HG03135 (cell line): ENCODE measurements around the gene FSD1L.
"Not testable (repeated sequence)": the region's sequence is repeated elsewhere in the genome, so short reads cannot be mapped to it uniquely, and the experiment has no call there.

ENCODE experiments used
- ATAC-seq: cut with Tn5 transposase; IDR thresholded peaks from one replicate; pipeline ENCODE4 v1.9.1; 2021; ENCODE audit warnings: mild to moderate bottlenecking, moderate library complexity; ENCODE audit not compliant: unreplicated experiment

Gene FSD1L

DNA sequence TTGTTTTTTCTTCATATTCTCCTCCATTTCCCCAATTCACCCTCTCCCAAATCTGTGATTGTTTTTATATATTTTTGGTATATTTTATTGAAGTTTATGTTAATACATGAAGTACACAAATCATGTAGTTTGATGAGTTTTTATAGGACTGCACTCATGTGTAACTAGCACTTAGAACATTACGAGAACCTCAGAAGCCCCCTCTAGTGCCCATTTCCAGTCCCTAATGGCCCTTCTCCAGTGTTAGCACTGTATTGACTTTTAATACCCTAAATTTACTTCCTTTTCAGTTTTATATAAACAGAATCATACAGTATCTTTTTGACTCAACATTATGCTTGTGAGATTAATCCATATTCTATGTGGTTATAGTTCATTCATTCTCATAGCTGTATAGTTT is 91.6 kb downstream of the FSD1L start:
- ATAC-seq: no peak

DNA sequence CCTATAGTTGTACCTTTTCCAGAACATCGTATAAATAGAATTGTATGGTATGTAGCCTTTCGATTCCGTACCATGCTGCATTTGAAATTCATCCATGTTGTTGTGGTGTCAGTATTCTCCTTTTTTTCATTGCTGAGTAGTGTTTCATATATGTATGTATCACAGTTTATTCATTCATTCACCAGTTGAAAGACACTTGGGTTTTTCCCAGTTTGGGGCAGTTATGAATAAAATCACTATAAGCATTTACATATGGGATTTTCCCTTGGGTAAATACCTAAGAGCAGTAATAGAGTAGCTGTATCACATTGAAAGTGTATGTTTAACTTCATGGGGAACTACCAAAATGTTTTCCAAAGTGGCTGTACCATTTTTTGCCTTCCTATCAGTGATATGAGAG is 94.0 kb downstream of the FSD1L start:
- ATAC-seq: peak; percentile 79

- no peak for ATAC-seq
Measured at GRCh38 chr9:105554042-105554441, 106.2 kb downstream of the FSD1L start.

DNA sequence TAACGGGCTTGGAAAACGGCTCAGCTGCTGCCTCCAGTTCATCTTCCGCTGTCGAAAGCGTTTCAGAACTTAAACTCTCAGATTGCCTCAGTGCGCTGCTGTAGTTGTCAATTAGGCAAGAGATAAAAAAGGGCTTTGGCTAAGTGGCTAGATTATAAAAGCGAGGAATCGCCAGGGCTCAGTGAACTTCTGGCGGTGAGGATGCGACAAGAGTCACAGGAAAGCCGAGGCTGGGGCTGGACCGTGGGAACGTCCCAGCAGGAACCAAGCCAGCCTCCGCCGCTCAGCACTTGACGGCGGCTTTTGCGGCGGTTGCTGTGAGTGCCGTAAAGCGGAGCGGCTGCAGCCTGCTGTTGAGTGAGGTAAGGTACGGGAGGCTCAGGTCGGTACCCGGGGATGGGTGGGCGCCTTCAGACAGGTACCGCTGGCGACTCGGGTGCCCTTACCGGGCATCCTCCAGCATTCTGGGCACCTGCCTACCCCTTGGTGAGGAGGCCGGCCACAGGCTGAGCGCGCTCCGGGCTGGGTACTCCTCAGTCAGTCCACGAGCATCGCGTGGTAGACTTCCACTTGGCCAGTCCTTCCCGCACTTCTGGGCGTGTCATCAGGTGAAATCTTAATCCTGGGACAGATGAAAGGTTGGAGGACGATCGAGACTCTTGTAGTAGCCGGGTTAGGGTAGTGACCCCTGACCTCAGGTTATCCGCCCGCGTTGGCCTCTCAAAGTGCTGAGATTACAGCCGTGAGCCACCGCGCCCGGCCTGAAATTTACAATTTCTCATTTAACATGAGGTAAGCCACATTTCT is 110.2 kb downstream of the FSD1L start, which contains the start of gene FKTN:
TSS of gene FKTN (plus strand) at position 328 of the 807 bp plus-strand sequence. CDS start 16,902 bp downstream, outside the sequence.
- peak; percentile 91 for ATAC-seq

- no peak for ATAC-seq
Measured at GRCh38 chr9:105572455-105572854, 124.6 kb downstream of the FSD1L start.

DNA sequence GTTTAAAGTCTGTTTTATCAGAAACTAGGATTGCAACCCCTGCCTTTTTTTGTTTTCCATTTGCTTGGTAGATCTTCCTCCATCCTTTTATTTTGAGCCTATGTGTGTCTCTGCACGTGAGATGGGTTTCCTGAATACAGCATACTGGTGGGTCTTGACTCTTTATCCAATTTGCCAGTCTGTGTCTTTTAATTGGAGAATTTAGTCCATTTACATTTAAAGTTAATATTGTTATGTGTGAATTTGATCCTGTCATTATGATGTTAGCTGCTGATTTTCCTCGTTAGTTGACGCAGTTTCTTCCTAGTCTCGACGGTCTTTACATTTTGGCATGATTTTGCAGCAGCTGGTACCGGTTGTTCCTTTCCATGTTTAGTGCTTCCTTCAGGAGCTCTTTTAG is 132.1 kb downstream of the FSD1L start:
- ATAC-seq: not testable (repeated sequence)

DNA sequence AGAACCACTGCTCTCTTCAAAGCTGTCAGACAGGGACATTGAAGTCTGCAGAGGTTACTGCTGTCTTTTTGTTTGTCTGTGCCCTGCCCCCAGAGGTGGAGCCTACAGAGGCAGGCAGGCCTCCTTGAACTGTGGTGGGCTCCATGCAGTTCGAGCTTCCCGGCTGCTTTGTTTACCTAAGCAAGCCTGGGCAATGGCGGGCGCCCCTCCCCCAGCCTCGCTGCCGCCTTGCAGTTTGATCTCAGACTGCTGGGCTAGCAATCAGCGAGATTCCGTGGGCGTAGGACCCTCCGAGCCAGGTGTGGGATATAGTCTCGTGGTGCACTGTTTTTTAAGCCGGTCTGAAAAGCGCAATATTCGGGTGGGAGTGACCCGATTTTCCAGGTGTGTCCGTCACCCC is 133.7 kb downstream of the FSD1L start:
- ATAC-seq: not testable (repeated sequence)

- no peak for ATAC-seq
Measured at GRCh38 chr9:105593145-105593544, 145.3 kb downstream of the FSD1L start.
